NAMALWA (cell line): Measurements from ENCODE around the gene PPP6R1.

Experiments
- DNase-seq: peaks from one replicate; pipeline ENCODE4 v3.0.0-alpha.2; 2015; ENCODE audit warnings: low spot score

The PPP6R1 gene

DNA sequence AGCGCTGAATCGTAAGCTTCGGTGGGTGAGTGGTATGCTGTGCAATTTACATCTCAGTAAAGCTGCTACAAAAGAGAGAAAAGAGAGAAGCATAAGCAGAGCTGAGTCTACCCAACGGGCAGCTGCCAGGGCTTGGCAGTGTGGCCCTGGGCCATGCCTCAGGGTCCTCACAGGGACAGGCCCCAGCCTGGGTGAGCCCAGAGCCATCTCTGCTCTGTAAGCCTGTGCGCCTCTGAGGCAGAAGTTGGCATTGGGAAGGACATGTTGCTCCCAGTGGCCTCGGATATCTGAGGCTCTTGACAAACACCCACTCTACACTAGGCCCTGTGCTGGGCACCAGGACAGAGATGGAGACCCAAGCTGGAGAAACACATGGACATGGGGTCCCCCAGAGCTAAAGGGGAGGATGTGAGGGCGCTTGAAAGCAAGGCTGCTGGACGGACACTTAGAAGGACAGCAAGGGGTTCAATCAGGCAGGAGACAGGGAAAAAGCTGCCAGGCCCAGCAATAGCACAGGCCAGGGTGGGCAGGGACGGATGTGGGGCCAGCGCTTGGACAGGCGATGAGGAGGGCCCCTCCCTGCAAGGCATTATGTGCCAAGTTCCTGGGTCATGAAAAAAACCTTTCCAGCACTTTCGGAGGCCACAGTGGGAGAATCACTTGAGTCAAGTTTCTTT lies 14.7 kb downstream of the PPP6R1 start:
- DNase-seq, result no peak

DNA sequence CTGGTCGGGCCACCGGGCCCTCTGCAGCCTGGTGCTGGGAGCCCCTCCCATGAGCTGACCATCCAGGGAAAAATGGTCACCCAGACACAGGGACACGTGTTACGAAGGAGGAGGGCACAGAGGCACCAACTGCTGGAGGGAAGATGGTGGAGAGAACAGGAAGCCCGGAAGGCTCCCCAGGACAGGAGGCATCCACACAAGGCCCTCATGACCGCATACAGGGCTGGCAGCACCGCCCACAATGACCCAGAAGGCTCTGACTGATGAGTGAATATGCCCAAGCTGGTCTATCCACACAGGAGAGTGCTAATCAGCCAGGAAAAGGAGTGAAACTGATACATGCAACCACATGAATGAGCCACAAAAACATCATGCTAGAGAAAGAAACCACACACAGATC lies 16.3 kb downstream of the PPP6R1 start:
- no peak for DNase-seq

DNA sequence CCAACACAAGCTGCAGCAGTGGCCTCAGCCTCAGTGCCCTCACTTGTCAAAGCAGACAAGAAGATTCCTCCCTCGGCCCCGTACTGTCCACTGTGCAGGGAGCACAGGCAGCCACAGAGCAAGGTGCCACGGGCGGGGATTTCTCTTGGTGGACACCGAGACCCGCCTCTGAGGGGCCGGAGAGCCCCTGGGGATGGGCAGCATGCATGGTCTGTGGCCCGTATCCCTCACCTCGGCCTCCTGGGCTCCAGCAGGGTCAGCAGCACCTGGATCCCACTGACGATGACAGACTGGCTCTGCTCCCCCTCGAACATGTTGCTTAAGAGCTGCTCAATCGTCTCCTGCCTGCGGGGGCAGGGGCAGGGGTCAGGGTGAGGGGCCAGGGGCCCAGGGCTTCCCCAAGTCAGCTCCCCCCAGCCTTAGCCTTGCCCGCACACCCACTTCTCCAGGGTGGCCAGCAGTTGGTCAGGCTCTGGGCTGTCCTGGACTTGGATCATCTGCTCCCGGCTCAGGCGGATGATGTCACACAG lies 16.8 kb downstream of the PPP6R1 start:
- no peak for DNase-seq

DNA sequence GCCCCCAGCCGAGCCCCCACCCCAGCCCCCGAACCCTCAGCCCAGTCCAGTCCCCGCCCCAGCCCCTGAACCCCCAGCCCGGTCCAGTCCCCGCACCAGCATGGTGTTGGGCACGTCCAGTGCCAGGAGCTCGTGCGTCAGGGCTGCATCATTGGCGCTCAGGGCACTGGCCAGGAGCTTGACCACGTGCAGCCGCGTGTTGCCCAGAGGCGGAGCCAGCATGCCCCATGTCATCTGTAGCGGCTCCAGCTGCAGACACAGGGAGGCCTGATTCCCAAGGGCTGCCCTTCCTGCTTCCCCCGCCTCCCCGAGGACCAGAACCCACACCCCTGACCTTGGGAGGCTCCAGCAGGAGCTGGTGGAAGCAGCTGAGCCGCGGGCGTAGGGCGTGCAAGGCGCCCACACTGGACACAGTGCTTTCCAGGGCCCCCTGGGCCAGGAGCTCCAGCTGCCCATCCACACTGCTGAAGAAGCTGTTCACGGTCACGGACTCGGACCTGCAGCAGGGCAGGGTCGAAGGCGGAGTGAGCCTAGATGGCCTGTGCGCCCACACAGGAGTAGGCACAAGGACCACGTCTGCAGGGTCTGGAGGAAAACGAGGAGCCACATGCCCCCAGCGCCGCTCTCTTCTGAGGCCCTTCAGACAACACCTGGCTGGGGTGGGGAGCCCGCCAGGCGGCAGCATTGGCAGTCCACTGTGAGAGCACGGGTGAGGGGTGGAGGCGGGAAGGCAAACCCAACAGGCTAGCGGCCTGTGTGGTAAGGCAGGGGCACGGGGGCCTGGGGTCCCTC lies 17.5 kb downstream of the PPP6R1 start:
- DNase-seq, result no peak

DNA sequence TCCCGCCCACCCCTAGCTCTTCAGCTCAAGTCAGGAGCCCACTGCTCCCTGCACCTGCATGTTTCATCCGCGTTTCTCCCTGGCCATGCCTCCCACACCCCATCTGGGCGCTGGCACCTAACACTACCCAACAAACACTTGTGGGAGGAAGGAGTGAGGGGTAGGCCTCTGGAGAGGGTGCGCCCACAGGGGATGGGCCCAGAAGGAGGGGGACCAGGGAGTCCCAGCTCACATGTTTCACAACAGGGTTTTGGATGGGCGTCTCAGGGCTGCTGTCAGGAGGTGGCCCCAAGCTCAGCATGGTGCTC lies 18.1 kb downstream of the PPP6R1 start:
- no peak for DNase-seq

DNA sequence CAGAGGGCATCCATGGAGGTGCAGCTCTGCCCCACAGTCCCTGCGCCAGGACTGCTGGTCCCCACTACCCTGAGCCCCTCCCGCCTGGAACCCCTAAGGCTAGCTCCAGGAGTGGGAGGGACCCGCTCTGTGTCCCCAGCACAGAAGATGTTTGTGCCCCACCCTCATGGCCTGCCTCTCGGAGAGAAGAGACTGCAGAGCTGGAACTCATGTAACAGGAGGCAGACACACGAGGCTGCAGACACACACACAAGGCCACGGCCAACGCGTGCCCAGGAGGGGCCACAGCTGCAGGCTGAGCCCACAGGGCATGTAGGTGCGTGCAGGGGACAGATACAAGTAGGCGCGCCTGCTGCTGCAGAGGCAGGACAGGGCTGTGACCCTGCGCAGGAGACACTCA lies 19.8 kb downstream of the PPP6R1 start:
- DNase-seq, result no peak

DNA sequence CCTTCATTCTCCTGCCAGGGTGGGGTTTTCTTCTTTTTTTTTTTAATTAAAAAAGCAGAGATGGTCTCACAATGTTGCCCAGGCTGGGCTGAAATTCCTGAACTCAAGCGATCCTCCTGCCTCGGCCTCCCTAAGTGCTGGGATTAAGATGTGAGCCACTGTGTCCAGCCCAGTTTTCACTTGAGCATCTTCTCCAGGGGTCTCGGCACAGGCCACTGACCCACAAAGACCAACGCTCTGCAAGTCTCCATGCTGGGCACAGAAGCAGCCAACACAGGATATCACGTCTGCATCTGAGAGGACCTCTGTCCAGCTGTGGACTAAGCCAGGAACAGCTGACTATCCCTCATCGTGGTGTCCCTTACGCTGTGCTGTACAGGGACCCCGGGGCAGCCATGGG lies 20.8 kb downstream of the PPP6R1 start:
- DNase-seq, result no peak

DNA sequence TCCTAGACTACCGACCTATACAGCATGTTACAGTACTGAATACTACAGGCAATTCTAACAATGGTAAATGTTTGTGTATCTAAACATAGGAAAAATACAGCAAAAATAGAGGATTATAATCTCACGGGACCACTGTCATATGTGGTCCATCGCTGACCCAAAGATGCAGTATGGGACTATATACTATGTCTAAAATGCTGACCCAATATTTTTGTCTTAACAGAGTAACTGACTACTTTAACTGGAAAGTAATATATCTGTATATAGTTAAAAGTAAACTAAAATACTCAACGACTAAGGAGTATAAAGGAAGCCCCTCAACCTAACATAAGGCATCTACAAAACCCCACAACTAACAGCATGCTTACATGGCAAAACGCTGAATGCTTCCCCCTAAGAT lies 25.8 kb downstream of the PPP6R1 start:
- DNase-seq, result no peak

DNA sequence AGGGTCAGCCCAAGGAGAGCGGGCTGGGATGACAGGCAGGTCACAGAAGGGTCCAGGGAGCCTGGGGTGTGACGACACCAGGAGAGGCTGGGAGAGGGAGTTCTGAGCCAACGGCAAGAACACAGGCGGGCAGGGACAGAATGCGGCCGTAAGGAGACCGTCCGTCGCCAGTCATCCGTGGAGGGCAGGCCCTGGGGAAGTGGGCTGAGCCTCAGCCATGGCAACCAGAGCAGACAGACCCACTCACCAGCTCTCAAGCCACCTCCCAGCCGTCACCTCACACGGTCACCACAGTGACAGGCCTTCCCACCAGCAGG lies 26.6 kb downstream of the PPP6R1 start:
- no peak for DNase-seq

DNA sequence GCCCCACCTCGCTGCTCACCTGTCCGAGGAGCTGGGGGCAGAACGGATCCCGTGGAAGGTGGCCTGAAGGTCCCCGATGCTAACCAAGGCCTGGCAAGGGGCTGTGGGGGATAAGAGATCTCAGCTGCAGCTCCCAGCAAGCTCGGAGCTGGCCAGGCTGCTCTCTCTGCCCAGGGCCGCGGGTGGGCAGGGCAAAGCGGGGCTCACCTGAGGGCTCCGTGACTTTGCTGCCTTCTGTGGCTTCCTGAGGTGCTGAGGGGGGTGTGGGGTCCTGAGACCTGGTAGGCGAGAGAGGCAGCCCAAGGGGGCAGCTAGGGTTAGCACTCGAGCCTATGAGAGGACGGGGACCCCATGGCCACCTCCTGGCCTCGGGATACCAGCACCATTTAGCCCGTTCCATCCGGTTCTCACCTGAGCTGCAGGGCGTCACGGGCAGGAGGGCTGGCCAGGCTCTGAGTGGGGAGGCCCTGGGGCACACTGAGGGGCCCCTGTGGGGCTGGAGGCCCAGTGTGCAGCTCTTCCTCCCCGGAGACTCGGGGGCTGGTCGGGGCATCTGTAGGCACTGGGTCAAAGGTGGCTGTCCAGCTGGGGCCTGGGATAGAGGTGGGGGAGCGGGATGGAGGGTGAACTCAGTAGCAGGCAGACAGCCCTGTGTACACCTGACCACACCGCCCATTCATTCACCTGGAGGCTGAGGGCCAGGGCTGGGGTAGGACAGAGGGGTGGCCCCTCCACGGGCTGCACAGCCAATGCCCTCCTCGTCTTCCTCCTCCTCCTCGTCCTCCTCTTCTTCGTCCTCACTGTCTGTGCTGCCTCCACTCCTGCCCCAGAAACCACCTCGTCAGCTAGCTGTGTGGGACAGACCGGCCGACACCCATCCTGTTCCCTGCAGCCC lies 27.2 kb downstream of the PPP6R1 start:
- DNase-seq, result no peak

DNA sequence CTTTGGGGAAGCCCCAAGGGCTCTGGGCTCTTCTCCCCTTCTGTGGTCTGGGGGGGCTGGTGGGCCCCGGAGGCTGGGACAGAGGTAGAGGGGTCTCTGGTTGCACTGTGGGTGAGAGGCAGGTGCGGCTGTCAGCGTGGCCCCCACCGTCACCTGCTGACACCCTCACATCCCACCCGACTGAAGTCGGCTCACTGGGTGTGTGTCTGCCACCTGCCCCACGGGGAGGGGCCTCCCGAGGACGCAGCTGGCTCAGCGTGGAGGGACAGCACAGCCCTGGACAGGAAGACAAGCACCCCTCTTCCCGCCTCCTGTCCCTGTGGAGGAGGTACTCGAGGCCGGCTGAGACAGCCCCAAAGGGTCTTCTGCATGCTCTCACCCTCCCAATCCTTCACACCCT lies 28.0 kb downstream of the PPP6R1 start:
- no peak for DNase-seq

DNA sequence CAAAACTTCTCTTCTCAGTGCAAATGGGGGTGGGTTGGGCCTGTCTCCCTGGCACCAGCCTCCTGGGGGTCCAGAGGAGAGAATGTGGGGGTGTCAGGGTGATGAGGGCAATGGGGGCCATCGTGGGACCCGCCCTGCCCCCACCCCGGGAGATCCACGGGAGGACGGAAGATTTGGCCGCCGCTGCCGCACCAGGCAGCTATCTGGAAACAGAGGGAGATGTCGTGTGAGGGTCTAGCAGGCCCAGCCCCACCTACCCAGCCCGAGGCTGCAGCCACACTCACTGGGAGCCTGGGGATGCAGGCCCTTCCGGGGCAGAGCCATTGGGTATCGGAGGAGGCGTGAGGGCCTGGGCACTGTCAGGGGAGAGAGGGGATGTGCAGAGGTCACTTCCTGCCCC lies 28.5 kb downstream of the PPP6R1 start:
- DNase-seq, result no peak

DNA sequence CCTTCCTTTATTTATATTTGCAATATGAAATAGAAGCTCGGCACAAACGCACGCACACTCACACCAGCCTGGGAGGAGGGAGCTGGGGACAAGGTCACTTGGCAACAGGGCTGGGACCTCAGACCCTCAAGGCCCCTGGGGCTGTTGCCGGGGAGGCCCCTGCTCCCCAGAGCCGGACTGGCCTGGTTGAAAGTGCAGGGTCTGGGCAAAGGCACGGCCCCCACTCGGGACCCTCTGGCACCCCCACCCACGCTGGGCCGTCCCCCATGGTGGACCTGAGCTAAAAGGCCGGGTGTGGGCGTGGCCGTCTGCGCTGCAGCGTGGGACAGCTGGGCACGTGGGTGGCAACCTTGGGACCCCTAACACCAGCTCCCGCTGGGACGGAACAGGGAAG lies 29.0 kb downstream of the PPP6R1 start:
- DNase-seq, result no peak

DNA sequence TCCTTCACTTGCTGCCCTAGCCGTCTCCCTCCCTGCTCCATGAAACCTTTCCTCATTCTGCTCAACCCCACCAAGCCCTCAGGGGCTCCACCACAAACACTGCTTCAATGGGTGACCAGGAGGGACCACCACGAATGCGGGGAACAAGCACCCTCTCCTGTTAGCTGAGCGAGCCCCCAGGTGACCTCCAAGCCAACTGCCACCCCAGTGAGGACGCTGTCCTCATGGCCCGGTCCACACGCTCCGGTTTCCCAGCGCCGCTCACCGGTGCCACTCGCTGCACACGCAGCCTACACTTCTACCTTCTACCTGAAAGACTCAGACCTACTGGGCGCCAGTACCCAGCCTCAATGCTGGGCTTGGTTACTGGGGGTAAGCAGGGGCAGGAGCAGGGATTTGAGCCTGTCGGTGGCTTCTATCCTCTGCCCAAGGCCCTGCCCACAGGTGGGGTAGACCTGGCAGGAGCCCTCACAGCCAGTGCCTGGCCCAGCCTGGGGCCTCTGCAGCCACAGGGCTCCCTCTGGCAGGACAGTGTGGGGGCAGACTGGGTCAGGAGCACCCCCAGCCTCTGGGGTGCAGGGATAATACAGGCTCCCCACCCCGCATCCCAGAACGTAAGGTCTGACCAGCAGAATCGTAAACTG lies 29.6 kb downstream of the PPP6R1 start:
- DNase-seq, result no peak

DNA sequence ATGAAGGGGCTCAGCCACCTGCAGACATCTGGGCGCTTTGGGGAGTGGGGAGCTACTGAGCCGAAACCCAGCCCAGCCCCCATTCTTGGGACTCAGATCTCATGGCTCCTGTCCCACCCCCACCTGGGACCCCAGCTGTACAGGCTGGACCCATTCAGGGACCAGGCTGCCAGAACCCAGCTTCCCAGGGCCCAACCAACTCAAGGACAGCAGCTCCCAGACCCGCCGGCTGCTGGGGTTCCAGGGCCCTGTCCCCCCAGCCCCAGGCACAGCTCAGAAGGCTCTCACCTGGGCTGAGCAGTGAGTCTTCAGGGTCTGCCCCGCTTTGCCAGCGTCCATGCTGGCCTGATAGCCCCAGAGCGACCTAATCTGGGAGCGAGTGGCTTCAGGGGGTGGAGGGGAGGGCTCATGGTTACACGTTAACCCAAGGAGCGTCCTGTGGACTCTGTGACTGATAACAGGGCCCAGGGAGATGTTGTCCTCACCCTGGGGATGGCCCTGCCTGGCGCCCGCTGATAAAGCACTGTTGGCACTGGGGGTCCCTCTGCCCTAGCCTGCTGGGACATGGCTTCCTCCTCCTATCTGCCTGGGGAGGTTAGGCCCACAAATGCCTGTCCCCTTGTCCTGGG lies 30.3 kb downstream of the PPP6R1 start, which contains the start of gene TMEM86B:
TSS of gene TMEM86B (minus strand) at position 361 of the 629 bp plus-strand sequence. CDS start at position 339, 22 bp downstream.
- no peak for DNase-seq

DNA sequence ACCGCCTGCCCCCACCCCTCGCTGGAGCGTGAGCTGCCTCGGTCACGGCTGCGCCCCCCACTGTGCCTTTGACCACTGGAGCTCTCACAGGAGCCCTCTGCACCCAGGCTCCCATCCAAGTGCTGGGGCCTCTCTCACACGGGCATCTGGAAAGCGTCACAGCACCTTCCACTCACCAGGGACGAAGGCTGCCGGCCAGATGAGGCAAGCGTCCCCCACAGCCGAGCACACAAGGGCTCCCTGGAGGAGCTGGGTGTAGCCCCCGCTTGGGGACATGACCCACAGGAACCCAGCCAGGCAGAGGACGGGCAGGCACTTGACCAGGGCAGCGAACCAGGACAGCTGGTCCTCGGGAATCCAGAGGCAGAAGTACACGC lies 30.8 kb downstream of the PPP6R1 start:
- DNase-seq, result no peak

DNA sequence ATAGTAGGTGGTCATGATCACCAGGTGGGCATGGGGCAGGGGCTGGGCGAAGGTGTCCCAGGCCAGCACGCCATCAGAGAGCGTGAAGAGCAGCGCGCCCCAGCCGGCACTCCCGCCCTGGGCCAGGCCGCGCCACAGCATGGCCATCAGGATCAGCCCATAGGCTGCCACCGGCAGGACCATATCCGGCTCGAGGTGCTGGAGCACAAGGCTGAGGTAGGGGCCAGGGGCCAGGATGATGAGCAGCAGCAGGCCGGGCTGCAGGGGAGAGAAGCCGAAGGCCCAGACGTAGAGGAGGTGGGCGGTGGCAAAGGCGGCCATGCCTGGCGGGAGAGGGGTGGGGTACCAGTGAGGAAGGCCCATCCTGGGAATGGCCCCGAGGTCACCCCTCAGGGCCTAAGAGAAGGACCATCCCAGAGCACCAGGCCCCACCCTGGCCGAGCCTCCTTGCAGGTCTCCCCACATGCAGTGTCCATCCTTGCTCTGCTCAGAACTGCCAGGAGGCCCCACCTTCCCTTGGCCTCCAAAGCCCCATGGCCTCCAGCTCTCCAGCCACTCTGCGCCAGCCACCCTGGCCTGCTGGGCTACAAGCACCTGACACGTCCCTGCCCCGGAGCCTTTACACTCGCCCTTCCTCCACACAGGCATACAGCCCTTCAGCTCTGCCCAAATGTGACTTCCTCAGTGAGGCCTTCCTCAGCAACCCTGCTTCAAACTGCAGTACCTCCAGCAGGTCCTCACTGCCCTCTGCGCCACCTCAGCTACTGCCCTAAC lies 31.4 kb downstream of the PPP6R1 start:
- no peak for DNase-seq

DNA sequence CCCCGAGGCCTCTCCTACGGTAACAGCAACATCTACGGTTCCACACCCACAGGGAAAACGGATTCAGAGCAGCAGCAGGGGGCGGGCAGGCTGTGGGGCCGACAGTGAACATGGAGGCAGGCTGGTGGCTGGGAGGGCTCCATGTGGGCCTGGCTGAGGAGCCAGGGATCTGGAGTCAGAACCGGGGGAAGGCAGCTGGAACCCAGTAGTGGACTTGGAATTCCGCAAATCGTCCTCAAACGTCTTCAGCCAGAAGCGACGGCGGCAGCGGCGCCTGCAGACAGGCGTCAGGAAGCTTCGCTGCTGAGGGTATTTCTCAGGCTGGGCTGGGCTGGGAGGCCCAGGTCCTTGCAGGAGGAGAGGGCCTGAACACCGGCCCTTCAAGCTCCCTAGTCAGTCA lies 32.0 kb downstream of the PPP6R1 start:
- DNase-seq, result no peak

DNA sequence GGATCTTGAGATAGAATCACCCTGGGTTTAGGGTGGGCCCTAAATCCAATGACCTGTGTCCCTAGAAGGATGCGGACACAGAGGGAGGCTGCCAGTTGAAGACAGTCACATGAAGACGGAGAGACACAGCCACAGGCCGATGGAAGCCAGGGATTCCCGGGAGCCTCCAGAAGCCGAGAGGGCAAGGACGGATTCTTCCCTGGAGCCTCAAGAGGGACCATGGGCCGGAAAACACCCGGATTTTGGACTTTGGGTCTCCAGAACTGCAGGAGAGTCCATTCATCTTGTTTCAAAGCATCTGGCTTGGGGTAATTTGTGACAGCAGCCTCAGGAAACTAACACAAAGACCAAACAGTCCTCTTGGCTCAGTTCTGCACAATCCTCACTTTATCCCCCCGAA lies 32.5 kb downstream of the PPP6R1 start:
- DNase-seq, result no peak

DNA sequence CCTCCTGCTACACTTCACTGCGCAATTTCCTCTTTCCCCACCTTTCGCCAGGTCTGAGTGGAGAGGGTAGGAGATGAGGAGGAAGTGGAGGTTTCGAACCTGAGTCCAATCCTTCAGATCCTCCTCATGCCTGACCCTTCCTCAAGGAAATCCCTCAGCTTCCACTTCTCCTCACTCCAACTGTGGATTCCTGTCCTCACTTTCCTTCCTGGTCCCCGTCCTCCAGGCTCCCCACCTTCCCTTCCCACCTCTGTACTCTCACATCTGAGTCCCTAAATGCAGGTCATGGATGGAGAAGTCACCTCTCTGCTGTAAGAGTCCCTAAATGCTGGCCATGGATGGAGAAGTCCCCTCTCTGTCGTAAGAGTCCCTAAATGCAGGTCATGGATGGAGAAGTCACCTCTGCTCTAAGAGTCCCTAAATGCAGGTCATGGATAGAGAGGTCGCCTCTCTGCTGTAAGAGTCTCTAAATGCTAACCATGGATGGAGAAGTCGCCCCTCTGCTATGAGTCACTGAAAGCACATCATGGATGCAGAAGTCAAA lies 33.3 kb downstream of the PPP6R1 start:
- no peak for DNase-seq
